Posterior vena cava (tissue), 2 donors: ENCODE data around the gene ADAM12. TPM values are rescaled to one million over a fixed set of nuclear protein-coding genes. Genes with fewer than 3 reads are reported as not detected.

Experiments used
- DNase-seq: peaks from one replicate; pipeline ENCODE4 v3.0.0-alpha.2; 2020; ENCODE audit warnings: low spot score
- intact Hi-C, 2 donors: fragments of 100-400 bp; cut with DNase I; formaldehyde crosslinking; loops; one replicate each; pipeline versions ENCODE4 v1.14.1 to v1.14.2; 2022 to 2023
- total RNA-seq, 2 donors: library from RNA; stranded (reverse); fragmentation: NEBNext Ultra II Directional; extraction: Animal tissue kit (Norgen Biotek cat#: 25700); gene quantifications; one replicate each; pipeline ENCODE4 v1.2.1, GENCODE V29; 2021
- donor health status: DM: yes; HTN: yes; CAD: no.
- donor health status: DM: yes; HTN: yes; CAD: no.

ADAM12 gene
- total RNA-seq, 2 donors from 2014 or later = 2.2 to 2.8 TPM

- intact Hi-C loops = no loop called here
Observed at GRCh38 chr10:126337251-126337810, 50.9 kb downstream of the ADAM12 start.

GRCh38 chr10:126336801-126337200, 51.5 kb downstream of the ADAM12 start:
- DNase-seq = no peak
- intact Hi-C loops = no loop called here

More at GRCh38 chr10:126337251-126337810, 50.9 kb downstream of the ADAM12 start:
- no peak for DNase-seq

- no peak for DNase-seq
- intact Hi-C loops = no loop called here
Observed at GRCh38 chr10:126334272-126334671, 54.0 kb downstream of the ADAM12 start.

- no peak for DNase-seq
- intact Hi-C loops = no loop called here
Observed at GRCh38 chr10:126332576-126332975, 55.7 kb downstream of the ADAM12 start.

GRCh38 chr10:126331101-126331500, 57.2 kb downstream of the ADAM12 start:
- intact Hi-C loops = no loop called here
- no peak for DNase-seq

- no peak for DNase-seq
- intact Hi-C loops = no loop called here
Observed at GRCh38 chr10:126324826-126325225, 63.5 kb downstream of the ADAM12 start.

- intact Hi-C loops = no loop called here
- no peak for DNase-seq
Observed at GRCh38 chr10:126321440-126321839, 66.8 kb downstream of the ADAM12 start.

- intact Hi-C loops = no loop called here
Observed at GRCh38 chr10:126317751-126318150, 70.5 kb downstream of the ADAM12 start.

GRCh38 chr10:126315494-126316177, 72.6 kb downstream of the ADAM12 start:
- DNase-seq = no peak
- intact Hi-C loops = no loop called here

More at GRCh38 chr10:126317751-126318150, 70.5 kb downstream of the ADAM12 start:
- no peak for DNase-seq

GRCh38 chr10:126314863-126315493, 73.3 kb downstream of the ADAM12 start:
- intact Hi-C loops = no loop called here
- no peak for DNase-seq

- no peak for DNase-seq
- intact Hi-C loops = no loop called here
Observed at GRCh38 chr10:126312167-126312566, 76.1 kb downstream of the ADAM12 start.

- DNase-seq = no peak
- intact Hi-C loops = no loop called here
Observed at GRCh38 chr10:126309228-126309883, 78.9 kb downstream of the ADAM12 start.

- DNase-seq = no peak
- intact Hi-C loops = loop anchor here in 1 of 2 donors (5.0 kb wide), 1 partner anchor 321 kb away; no protein-coding TSS in a partner anchor
Observed at GRCh38 chr10:126302826-126303665, 85.2 kb downstream of the ADAM12 start.

- DNase-seq = no peak
- intact Hi-C loops = loop anchor here in 1 of 2 donors (5.0 kb wide), 1 partner anchor 320 kb away; no protein-coding TSS in a partner anchor
Observed at GRCh38 chr10:126302476-126302756, 85.9 kb downstream of the ADAM12 start.

GRCh38 chr10:126301701-126302475, 86.4 kb downstream of the ADAM12 start:
- DNase-seq = no peak
- intact Hi-C loops = loop anchor here in 1 of 2 donors (5.0 kb wide), 1 partner anchor 320 kb away; no protein-coding TSS in a partner anchor

GRCh38 chr10:126294451-126294850, 93.8 kb downstream of the ADAM12 start:
- intact Hi-C loops = no loop called here
- DNase-seq = no peak

GRCh38 chr10:126290232-126290631, 98.0 kb downstream of the ADAM12 start:
- DNase-seq = no peak
- intact Hi-C loops = no loop called here
